ENCODE data around the gene CPNE1.
A peak's percentile ranks its signal among the peaks of the same experiment; 100 is the strongest.

The CPNE1 gene

DNA sequence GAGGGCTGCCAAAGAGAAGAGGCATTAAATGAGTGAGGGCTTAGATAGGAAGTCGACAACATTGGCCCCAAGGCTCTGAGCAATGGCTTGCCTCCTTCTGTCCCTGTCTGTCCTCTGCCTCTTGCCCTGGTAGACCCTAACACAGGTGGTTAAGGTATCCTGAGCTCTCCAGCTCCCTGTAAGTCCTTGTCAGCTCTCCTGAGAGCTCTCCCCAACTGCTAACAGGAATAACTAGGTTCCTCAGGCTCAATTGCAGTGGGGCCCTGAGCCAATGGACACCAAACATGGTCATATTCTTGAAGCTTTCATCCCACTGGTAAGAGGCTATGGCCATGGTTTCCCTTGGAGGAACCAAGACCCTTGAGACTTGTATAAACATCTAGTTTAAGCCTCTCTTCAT, 5.0 kb upstream of the CPNE1 start:
- no peak overlapping the region for H3K4me3 ChIP-seq (ENCODE audit: low read depth, low read length)
- DNase-seq (ENCODE audit: low read depth): no peak
- TF ChIP-seq, protein P1, sequence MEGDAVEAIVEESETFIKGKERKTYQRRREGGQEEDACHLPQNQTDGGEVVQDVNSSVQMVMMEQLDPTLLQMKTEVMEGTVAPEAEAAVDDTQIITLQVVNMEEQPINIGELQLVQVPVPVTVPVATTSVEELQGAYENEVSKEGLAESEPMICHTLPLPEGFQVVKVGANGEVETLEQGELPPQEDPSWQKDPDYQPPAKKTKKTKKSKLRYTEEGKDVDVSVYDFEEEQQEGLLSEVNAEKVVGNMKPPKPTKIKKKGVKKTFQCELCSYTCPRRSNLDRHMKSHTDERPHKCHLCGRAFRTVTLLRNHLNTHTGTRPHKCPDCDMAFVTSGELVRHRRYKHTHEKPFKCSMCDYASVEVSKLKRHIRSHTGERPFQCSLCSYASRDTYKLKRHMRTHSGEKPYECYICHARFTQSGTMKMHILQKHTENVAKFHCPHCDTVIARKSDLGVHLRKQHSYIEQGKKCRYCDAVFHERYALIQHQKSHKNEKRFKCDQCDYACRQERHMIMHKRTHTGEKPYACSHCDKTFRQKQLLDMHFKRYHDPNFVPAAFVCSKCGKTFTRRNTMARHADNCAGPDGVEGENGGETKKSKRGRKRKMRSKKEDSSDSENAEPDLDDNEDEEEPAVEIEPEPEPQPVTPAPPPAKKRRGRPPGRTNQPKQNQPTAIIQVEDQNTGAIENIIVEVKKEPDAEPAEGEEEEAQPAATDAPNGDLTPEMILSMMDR (IDR thresholded peaks at IDR 0.05; ENCODE audit: low read depth, low read length, missing control alignments): no peak

DNA sequence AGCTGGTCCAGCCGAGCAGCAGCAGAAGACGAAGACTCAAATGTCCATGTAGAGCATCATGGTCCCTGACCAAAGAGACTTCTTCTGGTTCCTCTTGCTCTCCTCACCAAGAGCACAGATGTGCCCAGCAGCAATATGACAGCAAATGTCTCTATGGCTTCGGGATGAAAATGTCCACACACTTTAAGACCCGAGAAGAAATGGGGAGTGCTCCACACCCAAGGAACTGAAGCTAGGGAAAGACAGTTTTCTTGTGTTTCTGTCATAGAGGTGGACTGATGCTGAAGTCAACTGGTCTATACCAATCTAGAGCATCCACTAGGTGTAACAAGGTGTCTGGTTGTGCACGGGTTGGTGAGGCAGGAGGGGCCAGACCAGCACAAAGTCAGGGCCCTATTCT, 4.5 kb upstream of the CPNE1 start:
- TF ChIP-seq, protein P1 (IDR thresholded peaks at IDR 0.05; ENCODE audit: low read depth, low read length, missing control alignments): no peak
- no peak for DNase-seq (ENCODE audit: low read depth)
- H3K4me3 ChIP-seq (ENCODE audit: low read depth, low read length): no peak overlapping the region

DNA sequence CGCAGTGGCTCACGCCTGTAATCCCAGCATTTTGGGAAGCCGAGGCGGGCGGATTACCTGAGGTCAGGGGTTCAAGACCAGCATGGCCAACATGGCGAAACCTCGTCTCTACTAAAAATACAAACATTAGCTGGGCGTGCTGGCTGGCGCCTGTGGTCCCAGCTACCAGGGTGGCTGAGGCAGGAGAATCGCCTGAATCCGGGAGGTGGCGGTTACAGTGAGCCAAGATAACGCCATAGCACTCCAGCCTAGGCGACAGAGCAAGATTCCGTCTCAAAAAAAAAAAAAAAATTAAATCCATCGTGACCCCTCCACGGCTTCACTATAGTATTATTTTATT, 1.2 kb upstream of the CPNE1 start:
- DNase-seq (ENCODE audit: low read depth): no peak
- H3K4me3 ChIP-seq (ENCODE audit: low read depth, low read length): no peak overlapping the region
- TF ChIP-seq, protein P1 (IDR thresholded peaks at IDR 0.05; ENCODE audit: low read depth, low read length, missing control alignments): no peak

DNA sequence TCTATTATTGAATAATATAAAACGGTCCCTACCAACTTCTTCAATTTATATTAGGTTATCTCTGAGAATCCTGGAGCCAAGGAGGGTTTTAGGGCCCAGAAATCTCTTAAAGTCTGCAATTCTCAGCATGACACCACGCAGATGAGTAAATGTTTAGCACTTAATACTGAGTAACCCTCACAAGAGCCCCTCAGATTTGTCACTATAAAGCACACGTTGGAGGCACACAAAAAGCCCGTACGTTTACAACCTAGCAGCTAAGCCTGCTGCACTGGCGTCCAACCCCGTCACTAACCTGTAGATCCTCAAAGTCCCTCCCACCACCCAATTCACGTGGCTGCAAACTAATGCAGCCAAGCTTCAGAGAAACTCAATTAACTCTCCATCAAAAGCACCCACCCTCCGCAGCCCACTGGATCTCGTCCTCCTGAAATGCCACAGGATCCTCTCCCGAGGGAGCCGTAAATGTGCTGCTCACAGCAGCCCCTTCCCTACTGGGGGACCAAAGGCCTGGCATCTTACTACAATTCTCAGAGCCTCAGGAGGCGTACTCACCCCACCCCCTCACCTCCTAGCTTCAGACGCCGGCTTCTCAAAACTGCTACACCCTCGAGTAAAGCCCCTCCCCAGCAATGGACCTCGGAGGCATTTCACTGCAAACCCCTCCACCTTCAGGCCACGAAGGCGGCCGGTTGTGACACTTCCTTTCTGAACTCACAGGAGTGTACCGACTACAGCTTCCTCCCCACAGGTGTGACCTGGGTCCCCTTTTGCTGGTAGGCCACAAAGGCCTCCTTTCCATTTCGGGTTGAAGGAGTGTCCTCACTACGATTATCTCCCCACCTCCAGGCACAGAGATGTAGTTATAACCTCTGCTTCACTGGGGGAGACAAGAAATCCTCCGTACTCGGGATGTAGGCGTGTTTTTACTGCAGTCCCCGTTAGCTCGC, 909 bp downstream of the CPNE1 start:
- TF ChIP-seq, protein P1 (IDR thresholded peaks at IDR 0.05; ENCODE audit: low read depth, low read length, missing control alignments): no peak
- no peak for DNase-seq (ENCODE audit: low read depth)
- peak overlapping the region; percentile 89 for H3K4me3 ChIP-seq (ENCODE audit: low read depth, low read length)

DNA sequence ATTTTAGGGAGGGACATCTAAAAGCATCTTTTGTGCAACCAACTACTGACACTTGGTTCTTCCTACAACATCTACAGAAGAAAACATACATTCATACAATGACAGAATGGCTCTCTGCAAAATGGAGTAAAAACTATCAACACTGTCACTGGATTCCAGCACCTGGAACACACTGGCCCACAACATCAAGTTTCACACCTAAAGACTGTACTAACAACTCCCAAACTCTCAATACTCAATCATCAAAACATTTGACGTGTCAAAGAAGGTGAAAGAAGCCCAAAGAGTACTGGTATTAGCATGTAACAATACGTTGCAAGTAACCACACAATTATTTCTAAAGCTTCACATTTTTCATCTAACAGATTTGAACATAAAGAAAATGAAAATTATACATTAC, 2.1 kb downstream of the CPNE1 start:
- H3K4me3 ChIP-seq (ENCODE audit: low read depth, low read length): peak overlapping the region; percentile 53
- DNase-seq (ENCODE audit: low read depth): no peak
- TF ChIP-seq, protein P1 (IDR thresholded peaks at IDR 0.05; ENCODE audit: low read depth, low read length, missing control alignments): no peak

DNA sequence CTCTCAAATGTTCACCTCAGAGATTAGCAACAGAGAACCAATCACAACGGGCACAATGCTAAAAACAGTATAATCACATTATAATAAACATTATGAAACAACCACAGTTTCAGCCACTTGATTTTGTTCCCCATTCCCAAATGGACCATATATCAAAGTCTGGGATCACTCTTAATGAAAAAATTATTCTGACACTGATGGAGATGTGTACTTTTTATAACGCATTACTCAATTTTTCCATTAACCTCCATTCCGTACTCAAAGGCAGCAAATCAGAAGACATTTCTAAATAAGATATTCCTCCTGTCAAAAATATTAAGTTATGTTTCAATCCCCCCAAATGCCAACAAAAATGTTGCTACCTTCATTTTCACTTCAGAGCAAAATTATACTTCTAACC, 2.8 kb downstream of the CPNE1 start:
- TF ChIP-seq, protein P1 (IDR thresholded peaks at IDR 0.05; ENCODE audit: low read depth, low read length, missing control alignments): no peak
- H3K4me3 ChIP-seq (ENCODE audit: low read depth, low read length): peak overlapping the region; percentile 28; the same call in 1 of the 2 replicates
- DNase-seq (ENCODE audit: low read depth): no peak

DNA sequence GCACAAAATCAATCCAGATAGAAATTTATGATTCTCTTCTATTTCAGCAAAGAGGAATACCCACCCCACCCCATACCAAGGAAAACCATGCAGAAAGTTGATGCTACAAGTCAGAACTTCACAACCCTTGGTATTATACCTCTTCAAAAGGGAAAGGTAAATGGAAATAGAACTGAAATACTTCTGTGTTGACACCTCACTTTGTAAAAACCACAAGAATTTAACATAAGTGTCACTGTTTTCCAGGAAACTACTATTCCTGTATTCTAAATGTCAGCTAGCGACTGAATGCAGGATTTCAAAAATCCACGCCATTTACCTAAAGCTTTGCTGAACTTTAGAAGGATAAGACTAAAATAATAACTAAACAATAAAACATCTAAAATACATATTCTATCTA, 3.6 kb downstream of the CPNE1 start:
- no peak overlapping the region; the same call in 1 of the 2 replicates for H3K4me3 ChIP-seq (ENCODE audit: low read depth, low read length)
- no peak for DNase-seq (ENCODE audit: low read depth)

More for the DNA sequence above, 3.6 kb downstream of the CPNE1 start:
- TF ChIP-seq, protein P1 (IDR thresholded peaks at IDR 0.05; ENCODE audit: low read depth, low read length, missing control alignments): no peak
